Skeletal muscle satellite cell (primary cell): ENCODE measurements around the gene NISCH.

Source experiments
- H3K27me3 ChIP-seq: 2 replicates; pipeline ENCODE4 v1.7.0; 2013; ENCODE audit warnings: low read length; ENCODE audit not compliant: control insufficient read depth, insufficient read depth
- H3K36me3 ChIP-seq: 2 replicates; pipeline ENCODE4 v1.7.0; 2013; ENCODE audit warnings: mild to moderate bottlenecking, control low read depth, low read length; ENCODE audit not compliant: insufficient read depth
- H3K4me1 ChIP-seq: 2 replicates; pipeline ENCODE4 v1.7.0; 2013; ENCODE audit warnings: low read length; ENCODE audit not compliant: control insufficient read depth, insufficient read depth
- H3K4me2 ChIP-seq: 2 replicates; pipeline ENCODE4 v1.7.0; 2013; ENCODE audit warnings: mild to moderate bottlenecking, low read length
- H3K4me3 ChIP-seq: 2 replicates; pipeline ENCODE4 v1.7.0; 2013; ENCODE audit warnings: low read length
- H3K9ac ChIP-seq: 2 replicates; pipeline ENCODE4 v1.7.0; 2013; ENCODE audit warnings: mild to moderate bottlenecking, low read depth, low read length, moderate library complexity
- H3K9me3 ChIP-seq: replicated peaks from 2 replicates; pipeline ENCODE4 v1.7.0; 2013; ENCODE audit warnings: mild to moderate bottlenecking, control low read depth, low read length

NISCH gene

GRCh38 chr3:52516509-52517195, 61.2 kb downstream of the NISCH start:
- H3K4me3 ChIP-seq = no peak overlapping the region
- peaks cover 32% of the 10 kb centered on the region for H3K27me3 ChIP-seq
- H3K4me1 ChIP-seq = peaks cover 3% of the 10 kb centered on the region
- no peaks in the 10 kb centered on the region for H3K36me3 ChIP-seq
- no peak overlapping the region for H3K9ac ChIP-seq
- no peak overlapping the region for H3K4me2 ChIP-seq
- no peaks in the 10 kb centered on the region for H3K9me3 ChIP-seq

- Histone ChIP-seq H3K9ac (no peak overlapping the region), H3K36me3 (no peaks in the 10 kb centered on the region), H3K4me2 (peak overlapping the region; percentile 58), H3K4me3 (peak overlapping the region; percentile 13), H3K4me1 (peaks cover 3% of the 10 kb centered on the region), H3K9me3 (no peaks in the 10 kb centered on the region), H3K27me3 (peaks cover 20% of the 10 kb centered on the region)
These were observed 62.7 kb downstream of the NISCH start for GRCh38 chr3:52517796-52518722.

- Histone ChIP-seq H3K9me3 (no peaks in the 10 kb centered on the region), H3K36me3 (no peaks in the 10 kb centered on the region), H3K4me3 (peak overlapping the region; percentile 30), H3K4me2 (peak overlapping the region; percentile 58), H3K27me3 (peaks cover 12% of the 10 kb centered on the region), H3K4me1 (peaks cover 3% of the 10 kb centered on the region), H3K9ac (no peak overlapping the region)
These were observed 63.5 kb downstream of the NISCH start for GRCh38 chr3:52518723-52519444.

- peaks cover 9% of the 10 kb centered on the region for H3K27me3 ChIP-seq
- H3K4me2 ChIP-seq = no peak overlapping the region
- peaks cover 3% of the 10 kb centered on the region for H3K4me1 ChIP-seq
- H3K36me3 ChIP-seq = peaks cover 5% of the 10 kb centered on the region
- H3K4me3 ChIP-seq = no peak overlapping the region
- no peak overlapping the region for H3K9ac ChIP-seq
- H3K9me3 ChIP-seq = no peaks in the 10 kb centered on the region
These were observed 64.2 kb downstream of the NISCH start for GRCh38 chr3:52519445-52520140.

- Histone ChIP-seq H3K9ac (no peak overlapping the region), H3K36me3 (peaks cover 6% of the 10 kb centered on the region), H3K4me1 (peaks cover 3% of the 10 kb centered on the region), H3K4me3 (no peak overlapping the region), H3K4me2 (no peak overlapping the region), H3K9me3 (no peaks in the 10 kb centered on the region), H3K27me3 (peaks cover 5% of the 10 kb centered on the region)
These were observed 64.8 kb downstream of the NISCH start for GRCh38 chr3:52520141-52520667.

- H3K4me3 ChIP-seq = no peak overlapping the region
- no peaks in the 10 kb centered on the region for H3K9me3 ChIP-seq
- H3K9ac ChIP-seq = no peak overlapping the region
- H3K36me3 ChIP-seq = peaks cover 13% of the 10 kb centered on the region
- peaks cover 3% of the 10 kb centered on the region for H3K4me1 ChIP-seq
- no peaks in the 10 kb centered on the region for H3K27me3 ChIP-seq
- no peak overlapping the region for H3K4me2 ChIP-seq
These were observed 65.5 kb downstream of the NISCH start for GRCh38 chr3:52520716-52521487.

GRCh38 chr3:52521488-52521824, 66.1 kb downstream of the NISCH start:
- H3K9ac ChIP-seq = no peak overlapping the region
- no peaks in the 10 kb centered on the region for H3K9me3 ChIP-seq
- no peak overlapping the region for H3K4me2 ChIP-seq
- H3K4me1 ChIP-seq = peaks cover 3% of the 10 kb centered on the region
- peaks cover 16% of the 10 kb centered on the region for H3K36me3 ChIP-seq
- no peaks in the 10 kb centered on the region for H3K27me3 ChIP-seq
- no peak overlapping the region for H3K4me3 ChIP-seq

- no peak overlapping the region for H3K4me3 ChIP-seq
- H3K9ac ChIP-seq = no peak overlapping the region
These were observed 66.7 kb downstream of the NISCH start for GRCh38 chr3:52521881-52522650.

GRCh38 chr3:52522651-52523251, 67.3 kb downstream of the NISCH start:
- no peak overlapping the region for H3K4me2 ChIP-seq
- H3K4me3 ChIP-seq = no peak overlapping the region
- no peaks in the 10 kb centered on the region for H3K9me3 ChIP-seq
- H3K27me3 ChIP-seq = no peaks in the 10 kb centered on the region
- no peak overlapping the region for H3K9ac ChIP-seq
- H3K36me3 ChIP-seq = peaks cover 28% of the 10 kb centered on the region
- peaks cover 3% of the 10 kb centered on the region for H3K4me1 ChIP-seq

More at GRCh38 chr3:52521881-52522650, 66.7 kb downstream of the NISCH start:
- Histone ChIP-seq H3K36me3 (peaks cover 21% of the 10 kb centered on the region), H3K4me2 (no peak overlapping the region), H3K9me3 (no peaks in the 10 kb centered on the region), H3K27me3 (no peaks in the 10 kb centered on the region), H3K4me1 (peaks cover 3% of the 10 kb centered on the region)
